HL-60 (cell line): ENCODE measurements around the gene AFAP1L2.

Experiments
- DNase-seq, 2 experiments: peaks; one replicate each; pipeline ENCODE4 v3.0.0-alpha.2; 2010 to 2020; ENCODE audit warnings: low read depth in 1 of 2, low spot score in 1 of 2
- H3K27ac ChIP-seq: fragments of 250-450 bp; sonication (Bioruptor Pico); replicated peaks from 2 replicates; pipeline ENCODE4 v1.5.1; 2020; ENCODE audit warnings: mild to moderate bottlenecking, moderate library complexity
- H3K27me3 ChIP-seq: fragments of 250-450 bp; sonication (Bioruptor Pico); 2 replicates; pipeline ENCODE4 v1.5.1; 2021; ENCODE audit warnings: mild to moderate bottlenecking, moderate library complexity; ENCODE audit not compliant: insufficient read depth, poor library complexity, severe bottlenecking
- H3K4me3 ChIP-seq: replicated peaks from 2 replicates; pipeline ENCODE4 v1.5.1; 2011; ENCODE audit warnings: mild to moderate bottlenecking, control low read depth, low read length; ENCODE audit not compliant: insufficient read depth
- CTCF ChIP-seq: IDR thresholded peaks from one replicate; pipeline ENCODE4 v1.5.1; 2011; ENCODE audit warnings: low read length, control low read depth, inconsistent platforms; ENCODE audit not compliant: insufficient read depth
- GABPA ChIP-seq: IDR thresholded peaks from 2 replicates; pipeline ENCODE4 v1.6.1; 2012; ENCODE audit warnings: low read depth
- POLR2AphosphoS5 ChIP-seq: IDR thresholded peaks from 2 replicates; pipeline ENCODE4 v1.6.1; 2012; ENCODE audit warnings: low read depth
- REST ChIP-seq: IDR thresholded peaks from 2 replicates; pipeline ENCODE4 v1.6.1; 2012; ENCODE audit warnings: low read depth; ENCODE audit not compliant: insufficient replicate concordance
- SPI1 ChIP-seq: IDR thresholded peaks from 2 replicates; pipeline ENCODE4 v1.6.1; 2012; ENCODE audit warnings: low read depth, mild to moderate bottlenecking, borderline replicate concordance

The AFAP1L2 gene

GRCh38 chr10:114430688-114431413, 26.5 kb upstream of the AFAP1L2 start:
- TF ChIP-seq CTCF, result no peak
- TF ChIP-seq SPI1, result no peak
- no peak for TF ChIP-seq GABPA
- no peak for TF ChIP-seq REST
- no peak for TF ChIP-seq POLR2AphosphoS5
- no peak overlapping the region for H3K27ac ChIP-seq
- no peak overlapping the region for H3K4me3 ChIP-seq
- no peak for DNase-seq
- no peaks in the 10 kb centered on the region for H3K27me3 ChIP-seq

- Histone ChIP-seq H3K27me3 (peaks cover 2% of the 10 kb centered on the region), H3K27ac (no peak overlapping the region), H3K4me3 (no peak overlapping the region)
- TF ChIP-seq POLR2AphosphoS5 (no peak), SPI1 (no peak), GABPA (no peak), CTCF (no peak), REST (no peak)
- no peak for DNase-seq
Measured at GRCh38 chr10:114429581-114430335, 25.5 kb upstream of the AFAP1L2 start.

- Histone ChIP-seq H3K4me3 (no peak overlapping the region), H3K27ac (no peak overlapping the region), H3K27me3 (peaks cover 2% of the 10 kb centered on the region)
- TF ChIP-seq CTCF (no peak), SPI1 (no peak), REST (no peak), GABPA (no peak)
- DNase-seq, result no peak
Measured at GRCh38 chr10:114427124-114427852, 23.0 kb upstream of the AFAP1L2 start.
